Measurements from ENCODE around the gene CARMIL3.
"Not testable (repeated sequence)": the region's sequence is repeated elsewhere in the genome, so short reads cannot be mapped to it uniquely, and the experiment has no call there.

DNA sequence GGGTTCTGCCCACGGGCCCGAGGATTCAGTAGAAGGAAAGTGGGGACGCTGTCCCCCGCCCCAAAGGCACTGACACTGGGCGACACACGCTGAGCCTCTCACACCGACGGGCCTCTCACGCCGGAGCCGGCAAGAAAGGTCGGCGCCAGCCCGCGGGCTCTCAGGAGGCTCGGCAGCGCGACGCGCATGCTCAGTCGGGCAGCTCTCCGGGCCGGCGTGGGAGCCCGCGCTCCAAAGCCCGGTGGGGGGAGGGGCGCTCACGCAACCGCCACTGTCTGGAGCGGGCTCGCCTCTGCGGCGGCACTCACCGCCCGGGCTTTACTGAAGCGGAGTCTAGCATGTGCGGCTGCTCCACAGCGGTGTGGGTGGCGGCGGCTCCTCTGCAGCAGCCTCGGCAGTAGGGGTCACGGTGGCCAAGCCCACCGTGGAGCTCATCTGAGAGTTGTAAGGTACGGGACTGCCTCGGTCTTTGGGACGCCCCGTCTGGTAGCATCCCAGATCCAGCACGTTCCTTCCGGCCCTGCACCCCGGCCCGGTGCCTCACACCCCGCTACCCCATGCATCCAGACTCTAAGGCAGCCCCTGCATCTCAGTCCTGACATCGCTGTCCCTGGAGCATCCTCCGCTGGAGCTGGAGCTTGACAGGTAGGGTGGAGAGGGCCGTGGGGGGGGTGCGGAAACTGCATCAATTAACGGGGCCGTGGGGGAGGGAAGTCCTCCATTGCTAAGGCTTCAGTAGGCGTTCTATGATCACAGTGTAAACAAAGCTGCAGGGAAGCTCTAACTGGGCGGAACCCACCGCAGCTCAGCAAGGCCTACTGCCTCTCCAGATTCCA is 44.8 kb upstream of the CARMIL3 start:
- TF ChIP-seq POLR2A (IDR thresholded peaks at IDR 0.05; ENCODE audit: low read length), result peak; percentile 22
- TF ChIP-seq GATA1 (IDR thresholded peaks at IDR 0.05; ENCODE audit: low read depth, low read length), result not testable (repeated sequence)
